ENCODE results near the gene ASCC2.
"Not testable (repeated sequence)": the region's sequence is repeated elsewhere in the genome, so short reads cannot be mapped to it uniquely, and the experiment has no call there.

Gene ASCC2

DNA sequence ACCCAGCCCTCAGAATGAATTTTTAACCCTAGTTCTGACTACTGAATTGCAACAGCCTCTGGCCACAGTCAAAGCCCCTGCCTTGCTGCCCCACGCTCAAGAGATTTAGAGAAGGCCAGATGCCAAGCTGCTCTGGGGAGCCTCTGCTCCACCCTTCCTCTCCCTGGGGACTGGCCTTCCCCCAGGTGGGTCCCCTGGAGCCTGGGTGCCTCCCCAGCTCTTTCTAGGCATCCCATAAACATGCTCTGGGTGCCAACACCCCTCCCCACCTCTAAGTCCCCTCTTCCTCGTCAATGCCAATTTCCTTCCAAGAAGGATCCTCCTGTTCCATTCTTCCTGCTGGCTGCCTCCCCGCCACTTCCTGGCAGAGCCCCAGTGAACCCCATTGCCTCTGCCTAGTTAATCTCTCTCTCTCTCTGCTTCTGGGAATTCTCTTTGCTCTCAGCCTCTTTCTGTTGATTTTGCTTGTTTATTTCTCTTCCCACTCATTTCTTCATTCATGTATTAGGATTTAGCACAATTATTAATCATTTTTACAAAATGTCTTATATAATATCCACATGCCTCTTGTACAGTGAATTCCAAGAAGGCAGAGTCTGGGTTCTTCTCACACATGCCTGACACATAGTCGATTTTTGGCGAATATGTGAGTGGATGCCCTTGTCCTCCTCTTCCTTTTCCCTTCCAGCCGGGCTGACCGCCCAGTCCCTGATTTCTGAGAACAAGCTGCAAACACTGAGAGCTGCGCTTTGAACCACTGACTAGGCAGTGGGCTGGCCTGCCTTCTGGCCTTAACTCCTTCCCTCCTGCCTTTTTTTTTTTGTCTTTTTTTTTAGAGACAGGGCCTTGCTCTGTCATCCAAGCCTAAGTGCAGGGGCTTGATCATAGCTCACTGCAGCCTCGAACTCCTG, 53.4 kb downstream of the ASCC2 start:
- no peak for DNase-seq

DNA sequence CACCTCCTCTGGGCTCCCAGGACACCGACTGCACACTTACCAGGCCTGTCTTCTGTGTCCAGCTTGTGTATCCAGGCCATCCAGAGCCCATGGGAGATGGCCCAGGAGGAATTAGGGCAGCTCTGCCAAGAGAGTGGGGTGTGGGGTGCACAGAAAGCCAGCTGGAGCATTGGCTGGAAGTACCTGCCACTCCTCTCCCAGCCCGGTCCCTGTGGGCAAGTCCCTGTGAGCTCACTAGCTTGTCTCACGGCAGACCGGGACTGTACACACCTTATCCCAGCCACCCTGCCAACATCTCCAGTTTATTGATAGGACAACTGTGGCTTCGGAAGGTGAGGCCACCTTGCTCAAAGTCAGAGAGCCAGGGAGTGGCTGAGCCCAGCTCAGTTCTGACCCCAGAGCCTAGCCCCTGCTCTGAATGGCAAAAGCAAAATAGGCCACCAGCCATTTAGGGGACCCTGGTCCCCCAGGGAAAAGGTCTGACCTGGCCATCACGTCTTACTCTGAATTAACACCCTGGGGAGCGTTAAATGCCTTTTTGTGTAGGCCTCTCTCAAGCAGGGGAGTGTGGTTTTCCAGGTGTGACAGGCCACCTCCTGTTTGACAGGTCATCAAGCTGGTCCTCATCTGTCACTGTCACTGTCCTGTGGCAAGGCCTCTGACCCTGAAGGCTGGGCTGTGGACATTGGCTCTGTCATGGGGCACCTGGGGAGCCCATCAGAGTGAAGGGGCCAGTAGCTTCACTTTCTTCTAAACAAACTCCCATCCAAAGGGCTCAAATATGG, 55.8 kb downstream of the ASCC2 start:
- no peak for DNase-seq

- DNase-seq = peak; percentile 91
These were observed 57.1 kb downstream of the ASCC2 start for GRCh38 chr22:29780748-29781676.

GRCh38 chr22:29780220-29780619, 57.9 kb downstream of the ASCC2 start:
- no peak for DNase-seq

- DNase-seq = no peak
These were observed 64.8 kb downstream of the ASCC2 start for GRCh38 chr22:29773233-29773632.

DNA sequence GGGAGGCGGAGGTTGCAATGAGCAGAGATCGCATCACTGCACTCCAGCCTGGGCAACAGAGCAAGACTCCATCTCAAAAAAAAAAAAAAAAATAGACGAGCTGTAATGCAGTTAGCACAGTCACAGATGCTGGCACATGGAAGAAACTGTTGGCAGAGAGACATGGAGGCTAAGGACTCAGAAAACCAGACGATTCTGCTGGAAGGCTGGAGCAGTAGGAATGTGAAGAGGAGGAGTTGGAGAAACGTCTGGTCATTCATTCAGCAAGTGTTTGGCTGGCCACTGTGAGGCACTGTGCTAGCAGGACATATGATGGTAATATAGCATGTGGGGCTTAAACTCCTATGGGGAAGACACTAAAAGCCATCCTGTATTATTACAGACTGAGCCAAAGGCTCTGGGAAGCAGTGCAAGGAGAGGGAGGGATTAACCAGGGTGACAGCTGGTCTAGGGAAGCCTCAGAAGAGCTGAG, 65.9 kb downstream of the ASCC2 start:
- DNase-seq = peak; percentile 58

DNA sequence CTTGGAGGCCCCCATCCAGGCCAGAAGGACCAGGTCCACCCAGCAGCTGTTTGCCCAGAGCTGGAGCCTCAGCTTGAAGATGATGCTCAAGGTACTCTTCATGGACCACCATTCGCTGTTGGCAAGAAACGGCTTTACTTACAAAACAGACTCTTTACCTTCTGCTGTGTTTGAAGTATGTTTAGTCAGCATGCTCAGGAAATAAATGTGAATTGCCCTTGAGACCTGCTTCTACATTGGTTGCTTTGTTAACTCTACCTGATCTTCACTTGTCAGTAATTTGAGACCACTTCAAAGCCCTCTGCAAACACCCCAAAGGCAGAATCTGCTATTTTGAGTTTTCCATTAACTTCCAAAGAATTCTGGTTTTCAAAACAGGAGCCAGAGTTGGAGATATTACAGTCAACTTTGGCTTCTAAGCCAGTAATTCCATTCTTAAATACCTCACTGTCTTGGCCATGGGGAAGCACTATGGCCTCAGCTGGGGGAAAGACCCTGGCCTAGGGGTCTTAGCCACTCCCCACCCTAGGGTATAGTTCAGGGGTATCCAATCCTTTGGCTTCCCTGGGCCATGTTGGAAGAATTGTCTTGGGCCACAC, 68.3 kb downstream of the ASCC2 start:
- no peak for DNase-seq

GRCh38 chr22:29768052-29768693, 69.9 kb downstream of the ASCC2 start:
- peak; percentile 24 for DNase-seq

DNA sequence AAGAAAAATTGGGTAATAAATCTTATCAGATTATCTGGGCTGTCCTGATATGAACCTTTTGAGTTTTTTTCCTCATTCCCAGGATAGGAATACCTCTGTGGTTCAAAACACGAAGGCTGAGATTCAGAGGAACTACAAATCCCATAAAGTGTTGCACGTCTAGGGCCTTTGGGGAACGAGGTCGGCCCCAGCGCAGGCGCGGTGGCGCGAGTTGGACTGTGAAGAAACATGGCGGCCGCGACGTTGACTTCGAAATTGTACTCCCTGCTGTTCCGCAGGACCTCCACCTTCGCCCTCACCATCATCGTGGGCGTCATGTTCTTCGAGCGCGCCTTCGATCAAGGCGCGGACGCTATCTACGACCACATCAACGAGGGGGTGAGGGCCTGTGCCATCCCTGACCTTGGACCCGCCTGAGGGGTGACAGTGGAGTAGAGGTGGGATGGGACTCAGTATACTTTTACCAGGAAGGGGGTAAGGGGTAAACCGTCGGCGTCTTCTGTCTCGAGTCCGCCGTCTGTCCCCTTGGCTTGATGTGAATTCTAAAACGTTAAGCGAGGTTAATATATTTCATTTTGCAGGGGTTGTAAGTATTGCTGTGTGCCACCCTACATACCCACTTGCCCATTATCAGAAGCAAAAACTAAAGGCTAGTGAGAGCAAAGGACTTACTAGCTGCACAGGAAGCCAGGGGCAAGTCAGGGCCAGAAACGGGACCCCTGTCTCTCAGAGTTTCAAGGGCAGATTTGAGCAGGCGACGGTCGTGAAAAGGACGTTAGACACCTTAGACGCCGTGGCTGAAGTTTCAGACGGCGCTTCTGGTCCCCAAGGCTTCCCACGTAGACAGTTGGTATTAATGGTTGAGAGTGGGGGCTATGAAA, 70.7 kb downstream of the ASCC2 start, which contains the start of gene UQCR10:
Gene UQCR10, plus strand, starts transcription at position 199 of the 881 bp plus-strand sequence. Its CDS starts 30 bp downstream, at position 229.
- DNase-seq = peak; percentile 95

DNA sequence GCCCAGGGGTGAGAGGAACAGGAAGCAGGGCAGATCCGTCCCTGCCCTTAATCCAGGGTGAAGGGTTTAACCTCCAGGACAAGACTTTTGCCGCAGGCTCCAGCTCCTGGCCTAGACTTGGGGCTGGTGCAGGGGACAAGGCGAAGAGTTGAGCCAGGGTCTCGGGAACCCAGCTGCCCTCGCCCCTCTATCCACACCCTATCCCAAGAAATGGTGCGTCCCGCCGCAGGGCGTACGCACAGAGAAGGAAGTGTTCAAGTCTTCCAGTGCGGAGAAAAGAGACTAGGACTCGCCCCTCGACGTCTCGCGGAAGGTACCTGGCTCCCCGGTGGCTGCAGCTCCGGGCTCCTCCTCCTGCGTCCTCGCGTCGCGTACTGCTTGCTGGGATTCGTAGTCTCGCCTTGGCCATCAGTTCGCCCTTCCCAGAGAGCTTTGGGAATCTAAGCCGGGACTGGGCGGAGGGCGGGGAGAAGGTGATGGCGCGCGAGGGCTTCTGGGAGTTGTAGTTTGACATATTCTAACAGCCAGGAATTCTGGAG, 71.4 kb downstream of the ASCC2 start, which contains the start of gene ZMAT5:
Gene ZMAT5, minus strand, starts transcription at position 376 of the 539 bp plus-strand sequence. CDS start 18,463 bp downstream, outside the sequence.
- DNase-seq = peak; percentile 99

DNA sequence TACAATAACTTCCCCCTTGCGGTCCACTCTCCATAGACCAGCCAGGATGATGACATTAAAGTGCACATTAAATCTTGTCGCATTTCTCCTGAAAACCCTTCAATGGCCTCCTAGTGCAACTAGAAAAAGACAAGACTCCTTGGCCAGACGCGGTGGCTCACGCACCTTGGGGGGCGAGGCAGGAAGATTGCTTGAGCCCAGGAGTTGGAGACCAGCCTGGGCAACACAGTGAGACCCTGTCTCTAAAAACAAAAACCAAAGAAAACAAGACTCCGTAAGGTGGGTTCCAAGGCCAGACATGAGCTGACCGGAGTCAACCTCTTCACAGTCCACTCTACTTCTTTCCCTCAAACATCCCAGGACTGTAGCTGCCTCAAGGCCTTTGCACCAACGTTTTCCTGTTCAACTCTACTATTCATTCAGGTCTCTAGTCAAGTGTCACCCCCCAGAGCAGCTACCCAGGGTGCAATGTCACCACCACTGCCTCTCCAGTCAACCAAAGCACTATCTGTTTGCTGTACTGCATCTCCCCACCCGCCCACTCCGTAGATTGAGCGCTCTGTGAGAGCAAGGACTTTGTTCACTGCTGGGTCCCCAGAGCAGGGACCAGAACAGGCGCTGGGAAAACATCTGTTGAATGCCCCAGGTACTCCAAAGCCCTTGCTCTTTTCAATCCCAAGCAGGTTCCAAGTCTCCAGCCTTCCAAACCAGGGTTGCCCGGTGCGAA, 72.0 kb downstream of the ASCC2 start:
- peak; percentile 58 for DNase-seq

- DNase-seq = no peak
These were observed 75.8 kb downstream of the ASCC2 start for GRCh38 chr22:29762263-29762662.

DNA sequence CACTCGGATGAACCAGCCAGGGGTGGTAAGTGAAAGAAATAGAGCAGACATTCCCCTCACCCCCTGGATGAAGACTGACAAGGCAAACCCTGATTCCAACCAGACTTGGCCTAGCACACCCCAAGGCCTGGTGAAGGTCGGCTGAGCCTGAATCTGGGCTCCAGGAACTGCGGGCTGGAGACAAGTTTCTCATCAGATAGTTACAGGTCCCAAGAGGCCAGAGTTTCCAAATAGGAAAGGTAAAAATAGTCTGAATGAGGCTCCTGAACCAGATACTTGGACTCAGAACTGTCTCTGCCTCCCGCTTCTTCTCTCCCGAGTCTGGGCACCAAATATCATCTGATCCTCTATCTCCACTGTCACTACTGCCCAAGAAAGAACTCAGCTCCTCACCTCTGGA, 79.1 kb downstream of the ASCC2 start:
- DNase-seq = no peak

DNA sequence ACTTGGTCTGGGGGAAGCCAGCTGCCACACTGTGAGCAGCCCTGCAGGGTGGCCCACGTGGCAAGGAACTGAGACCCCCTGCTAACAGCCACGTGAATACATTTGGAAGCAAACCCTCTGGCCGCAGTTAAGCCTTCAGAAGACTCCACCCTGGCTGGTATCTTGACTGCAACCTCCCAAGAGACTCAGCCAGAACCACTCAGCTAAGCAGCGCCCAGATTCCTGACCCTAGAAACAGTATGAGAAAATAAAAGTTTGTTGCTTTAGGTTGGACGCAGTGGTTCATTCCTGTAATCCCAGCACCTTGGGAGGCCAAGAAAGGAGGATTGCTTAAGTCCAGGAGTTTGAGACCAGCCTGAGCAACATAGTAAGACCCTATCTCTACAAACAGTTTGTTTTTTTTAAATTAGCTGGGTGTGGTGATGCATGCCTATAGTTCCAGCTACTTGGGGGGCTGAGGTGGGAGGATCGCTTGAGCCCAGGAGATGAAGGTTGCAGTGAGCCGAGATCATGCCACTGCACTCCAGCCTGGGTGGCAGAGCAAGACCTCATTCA, 79.9 kb downstream of the ASCC2 start:
- DNase-seq = no peak

- no peak for DNase-seq
These were observed 81.0 kb downstream of the ASCC2 start for GRCh38 chr22:29757096-29757495.

DNA sequence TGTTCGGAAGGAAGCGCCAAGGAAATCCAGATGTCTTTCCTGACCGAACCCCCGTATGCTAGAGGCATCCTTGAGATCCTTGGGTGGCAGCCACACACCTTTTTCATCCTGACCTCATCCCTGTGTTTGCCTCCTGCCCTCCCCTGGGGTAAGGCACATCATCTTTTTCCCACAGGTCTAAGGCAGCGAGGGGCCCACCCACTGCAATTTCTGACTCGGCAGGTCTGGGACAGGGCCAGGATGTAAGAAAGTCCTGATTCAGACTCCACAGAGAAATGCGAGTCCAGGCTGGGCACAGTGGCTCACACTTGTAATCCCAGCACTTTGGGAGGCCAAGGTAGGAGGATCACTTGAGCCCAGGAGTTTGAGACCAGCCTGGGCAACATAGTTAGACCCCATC, 81.7 kb downstream of the ASCC2 start:
- no peak for DNase-seq

DNA sequence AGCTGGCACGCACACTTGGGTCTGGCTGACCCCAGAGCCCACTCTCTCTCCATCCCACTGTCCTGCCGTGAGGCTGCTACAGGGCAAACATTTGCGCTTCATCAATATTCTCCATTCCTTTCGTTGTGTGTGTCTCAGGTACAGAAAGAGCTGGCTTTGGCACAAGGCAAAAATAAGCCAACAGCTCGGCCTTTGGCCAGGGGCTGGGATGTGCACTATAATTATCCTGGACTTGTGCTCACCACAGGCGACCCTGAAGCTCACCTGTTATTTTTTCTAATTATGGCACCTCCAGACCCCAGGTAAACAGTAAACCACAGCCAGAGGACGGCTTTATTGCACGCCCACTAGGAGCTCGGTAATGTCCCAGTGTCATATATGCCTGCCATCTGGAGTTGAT, 82.2 kb downstream of the ASCC2 start:
- DNase-seq = no peak

GRCh38 chr22:29754658-29755395, 83.2 kb downstream of the ASCC2 start:
- not testable (repeated sequence) for DNase-seq
